Keratinocyte (primary cell): ENCODE results near the gene MMP24. TPM values are rescaled to one million over a fixed set of nuclear protein-coding genes. Genes with fewer than 3 reads are reported as not detected.

Source experiments
- DNase-seq: peaks from one replicate; pipeline ENCODE4 v3.0.0-alpha.2; 2011; ENCODE audit warnings: low read depth, missing footprints, low spot score
- FAIRE-seq: peaks from 2 replicates; lab custom pipeline; 2011; peaks lifted over from hg19 to GRCh38; lab: Jason Lieb, UNC
- H2AFZ ChIP-seq: 2 replicates; pipeline ENCODE4 v1.6.0; 2012; ENCODE audit warnings: low read length, control low read depth, inconsistent platforms; ENCODE audit not compliant: control insufficient read depth
- H3K27ac ChIP-seq: 2 replicates; pipeline ENCODE4 v1.5.1; 2011; ENCODE audit warnings: low read length; ENCODE audit not compliant: control insufficient read depth, insufficient read depth
- H3K27me3 ChIP-seq: 3 replicates; pipeline ENCODE4 v1.6.0; 2011; ENCODE audit warnings: low read length; ENCODE audit not compliant: control insufficient read depth, insufficient read depth; ENCODE audit errors: extremely low read depth
- H3K36me3 ChIP-seq, 2 experiments: 2 replicates in 1 of 2; 3 replicates in 1 of 2; pipeline ENCODE4 v1.5.1; 2011; ENCODE audit warnings: low read length in 2 of 2, mild to moderate bottlenecking in 1 of 2; ENCODE audit not compliant: control insufficient read depth in 2 of 2, insufficient read depth in 2 of 2; ENCODE audit errors: extremely low read depth in 1 of 2
- H3K4me1 ChIP-seq: 3 replicates; pipeline ENCODE4 v1.5.1; 2011; ENCODE audit warnings: low read length; ENCODE audit not compliant: control insufficient read depth, insufficient read depth; ENCODE audit errors: extremely low read depth
- H3K4me2 ChIP-seq: 3 replicates; pipeline ENCODE4 v1.6.0; 2011; ENCODE audit warnings: low read depth, low read length; ENCODE audit not compliant: control insufficient read depth, insufficient read depth; ENCODE audit errors: extremely low read depth
- H3K4me3 ChIP-seq, 3 experiments: fragments of 200-600 bp in 1 of 3; sonication (generic) in 1 of 3; 2 replicates in 2 of 3; 3 replicates in 1 of 3; pipeline ENCODE4 v1.5.1; 2011 to 2016; ENCODE audit warnings: low read length in 3 of 3, mild to moderate bottlenecking in 3 of 3, control low read depth in 2 of 3, inconsistent platforms in 1 of 3, low read depth in 1 of 3, mixed read lengths in 1 of 3, mixed run types in 1 of 3, moderate library complexity in 1 of 3; ENCODE audit not compliant: control insufficient read depth in 2 of 3, insufficient read depth in 2 of 3; ENCODE audit errors: extremely low read depth in 1 of 3
- H3K79me2 ChIP-seq: 2 replicates; pipeline ENCODE4 v1.6.0; 2012; ENCODE audit warnings: low read length; ENCODE audit not compliant: control insufficient read depth, insufficient read depth
- H3K9ac ChIP-seq: 3 replicates; pipeline ENCODE4 v1.6.0; 2011; ENCODE audit warnings: low read length; ENCODE audit not compliant: control insufficient read depth, insufficient read depth; ENCODE audit errors: extremely low read depth
- H3K9me1 ChIP-seq: 3 replicates; pipeline ENCODE4 v1.6.0; 2011; ENCODE audit warnings: low read length; ENCODE audit not compliant: control insufficient read depth, insufficient read depth; ENCODE audit errors: extremely low read depth
- H3K9me3 ChIP-seq: 2 replicates; pipeline ENCODE4 v1.5.1; 2012; ENCODE audit warnings: low read depth, low read length; ENCODE audit not compliant: control insufficient read depth
- H4K20me1 ChIP-seq: 3 replicates; pipeline ENCODE4 v1.6.0; 2011; ENCODE audit warnings: low read length; ENCODE audit not compliant: control insufficient read depth, insufficient read depth; ENCODE audit errors: extremely low read depth
- EZH2 ChIP-seq: IDR thresholded peaks from one replicate; pipeline ENCODE4 v1.6.1; 2012; ENCODE audit warnings: inconsistent platforms, mild to moderate bottlenecking, low read length, moderate library complexity
- dilution Hi-C: fragments of 300-500 bp; cut with MboI; formaldehyde crosslinking; loops from one replicate; pipeline ENCODE4 v1.7.0; 2020; ENCODE audit warnings: low sequenced_read_pairs; ENCODE audit not compliant: extremely low pct_ligation_motif_present
- polyA plus RNA-seq, 5 experiments: library from polyadenylated mRNA; depleted of rRNA in 3 of 5; stranded (reverse) in 3 of 5; stranded (forward) in 1 of 5; unstranded in 1 of 5; fragments of >200 nt; gene quantifications; 1 replicate in 1 of 5; 2 replicates in 3 of 5; 3 replicates in 1 of 5; pipeline versions ENCODE4 v1.2.1 to v1.2.3, GENCODE V29; 2011 to 2012; ENCODE audit warnings: missing spikeins in 2 of 5, low read depth in 1 of 5, low replicate concordance in 1 of 5
- TF ChIP-seq, protein P1 (sequence below), 3 experiments: IDR thresholded peaks in 1 of 3; conservative IDR thresholded peaks in 1 of 3; optimal IDR thresholded peaks in 1 of 3; 2 replicates in 2 of 3; 3 replicates in 1 of 3; pipeline versions ENCODE3 to v1.5.1; 2011; ENCODE audit warnings: low read length in 3 of 3, mild to moderate bottlenecking in 3 of 3, moderate library complexity in 2 of 3, control low read depth in 1 of 3, inconsistent platforms in 1 of 3; ENCODE audit not compliant: insufficient read depth in 2 of 3; ENCODE audit errors: extremely low read depth in 1 of 3

MMP24 gene
- polyA plus RNA-seq, 1 donor (not counting 4 experiments of a cell fraction or from before 2014, with no cell fraction given), result not detected

DNA sequence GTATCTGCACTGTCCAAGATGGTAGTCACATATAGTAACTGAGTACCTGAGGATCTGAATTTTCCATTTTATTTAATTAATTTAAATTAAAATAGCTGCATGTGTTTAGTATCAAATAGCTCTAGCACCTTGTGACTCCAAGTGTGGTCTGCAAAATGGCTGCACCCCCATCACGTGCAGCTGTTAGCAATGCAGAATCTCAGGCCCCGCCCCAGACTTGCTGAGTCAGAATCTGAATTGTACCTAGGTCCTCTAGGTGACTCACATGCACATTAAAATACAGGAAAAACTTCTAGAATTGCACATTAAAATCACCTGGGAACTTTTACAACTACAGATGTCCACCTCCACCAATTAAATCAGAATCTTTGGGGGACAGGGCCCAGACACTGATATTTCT is 84.9 kb downstream of the MMP24 start:
- Histone ChIP-seq H3K4me3 (no peak overlapping the region), H3K36me3 (peaks cover 0 to 10% of the 10 kb centered on the region in 2 experiments), H3K9ac (peak overlapping the region; percentile 38), H3K4me2 (peak overlapping the region; percentile 43), H3K9me3 (no peaks in the 10 kb centered on the region), H3K9me1 (no peaks in the 10 kb centered on the region), H3K27ac (peak overlapping the region; percentile 74), H2AFZ (no peak overlapping the region), H3K27me3 (no peaks in the 10 kb centered on the region), H3K4me1 (peaks cover 73% of the 10 kb centered on the region), H3K79me2 (no peaks in the 10 kb centered on the region), H4K20me1 (no peaks in the 10 kb centered on the region)
- no peak for FAIRE-seq
- no peak for TF ChIP-seq EZH2
- TF ChIP-seq, protein P1, sequence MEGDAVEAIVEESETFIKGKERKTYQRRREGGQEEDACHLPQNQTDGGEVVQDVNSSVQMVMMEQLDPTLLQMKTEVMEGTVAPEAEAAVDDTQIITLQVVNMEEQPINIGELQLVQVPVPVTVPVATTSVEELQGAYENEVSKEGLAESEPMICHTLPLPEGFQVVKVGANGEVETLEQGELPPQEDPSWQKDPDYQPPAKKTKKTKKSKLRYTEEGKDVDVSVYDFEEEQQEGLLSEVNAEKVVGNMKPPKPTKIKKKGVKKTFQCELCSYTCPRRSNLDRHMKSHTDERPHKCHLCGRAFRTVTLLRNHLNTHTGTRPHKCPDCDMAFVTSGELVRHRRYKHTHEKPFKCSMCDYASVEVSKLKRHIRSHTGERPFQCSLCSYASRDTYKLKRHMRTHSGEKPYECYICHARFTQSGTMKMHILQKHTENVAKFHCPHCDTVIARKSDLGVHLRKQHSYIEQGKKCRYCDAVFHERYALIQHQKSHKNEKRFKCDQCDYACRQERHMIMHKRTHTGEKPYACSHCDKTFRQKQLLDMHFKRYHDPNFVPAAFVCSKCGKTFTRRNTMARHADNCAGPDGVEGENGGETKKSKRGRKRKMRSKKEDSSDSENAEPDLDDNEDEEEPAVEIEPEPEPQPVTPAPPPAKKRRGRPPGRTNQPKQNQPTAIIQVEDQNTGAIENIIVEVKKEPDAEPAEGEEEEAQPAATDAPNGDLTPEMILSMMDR (optimal IDR thresholded peaks at IDR 0.05 in 1 of 3, IDR thresholded peaks at IDR 0.05 in 1 of 3, conservative IDR thresholded peaks at IDR 0.05 in 1 of 3; ENCODE audit: extremely low read depth in 1 of 3, insufficient read depth in 2 of 3, low read length in 3 of 3), result no peak
- dilution Hi-C loops, result no loop called here
- DNase-seq, result no peak

DNA sequence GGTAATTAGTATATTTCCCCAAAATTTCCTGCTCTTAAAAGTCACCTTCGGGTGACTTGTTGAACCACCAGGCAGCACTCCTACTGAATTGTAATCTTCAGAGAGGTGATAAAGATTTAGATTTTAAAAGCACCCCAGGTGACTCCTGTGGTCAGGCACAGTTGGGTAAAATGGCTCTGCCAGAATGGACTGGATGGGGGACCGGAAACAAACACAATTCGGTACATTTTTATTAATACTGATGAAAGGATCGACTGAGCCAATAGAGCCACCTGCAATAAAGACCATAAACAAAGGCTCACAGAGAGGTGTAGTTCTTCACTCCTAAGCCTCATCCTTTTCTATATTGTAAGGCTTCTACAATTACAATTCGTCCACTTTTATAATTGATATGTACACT is 85.3 kb downstream of the MMP24 start:
- H3K9me1 ChIP-seq, result no peaks in the 10 kb centered on the region
- DNase-seq (no peak), FAIRE-seq (no peak)
- peak overlapping the region; percentile 38 for H3K9ac ChIP-seq
- H3K4me1 ChIP-seq, result peaks cover 69% of the 10 kb centered on the region
- H4K20me1 ChIP-seq, result no peaks in the 10 kb centered on the region
- H3K4me3 ChIP-seq, result no peak overlapping the region
- dilution Hi-C loops, result no loop called here
- TF ChIP-seq EZH2, result no peak
- TF ChIP-seq, protein P1 (optimal IDR thresholded peaks at IDR 0.05 in 1 of 3, IDR thresholded peaks at IDR 0.05 in 1 of 3, conservative IDR thresholded peaks at IDR 0.05 in 1 of 3; ENCODE audit: extremely low read depth in 1 of 3, insufficient read depth in 2 of 3, low read length in 3 of 3), result no peak
- peaks cover 0 to 6% of the 10 kb centered on the region in 2 experiments for H3K36me3 ChIP-seq
- H3K27ac ChIP-seq, result peak overlapping the region; percentile 74
- no peaks in the 10 kb centered on the region for H3K79me2 ChIP-seq
- no peaks in the 10 kb centered on the region for H3K27me3 ChIP-seq
- H3K9me3 ChIP-seq, result no peaks in the 10 kb centered on the region
- no peak overlapping the region for H2AFZ ChIP-seq
- H3K4me2 ChIP-seq, result peak overlapping the region; percentile 43
